ENCODE measurements around the gene MED9.

MED9 gene

DNA sequence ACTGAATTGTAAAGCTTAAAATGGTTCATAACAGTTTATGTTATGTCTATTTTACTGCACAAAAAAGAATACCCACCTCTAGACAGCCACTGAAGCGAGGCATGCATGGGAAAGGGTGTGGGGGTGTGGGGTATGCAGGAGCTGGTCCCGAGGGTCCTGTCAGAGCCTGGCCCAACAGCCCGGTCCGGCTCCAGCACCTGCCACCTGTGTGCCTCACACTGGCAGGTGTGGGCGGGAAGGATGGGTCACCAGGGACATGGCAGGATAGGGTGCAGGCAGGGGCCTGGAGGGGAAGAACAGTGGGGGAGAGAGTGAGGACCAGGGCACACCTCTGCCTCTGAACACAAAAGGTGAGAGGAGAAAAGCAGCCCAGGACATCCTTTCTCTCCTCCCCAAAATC is 42.2 kb downstream of the MED9 start:
- DNase-seq, result no peak

DNA sequence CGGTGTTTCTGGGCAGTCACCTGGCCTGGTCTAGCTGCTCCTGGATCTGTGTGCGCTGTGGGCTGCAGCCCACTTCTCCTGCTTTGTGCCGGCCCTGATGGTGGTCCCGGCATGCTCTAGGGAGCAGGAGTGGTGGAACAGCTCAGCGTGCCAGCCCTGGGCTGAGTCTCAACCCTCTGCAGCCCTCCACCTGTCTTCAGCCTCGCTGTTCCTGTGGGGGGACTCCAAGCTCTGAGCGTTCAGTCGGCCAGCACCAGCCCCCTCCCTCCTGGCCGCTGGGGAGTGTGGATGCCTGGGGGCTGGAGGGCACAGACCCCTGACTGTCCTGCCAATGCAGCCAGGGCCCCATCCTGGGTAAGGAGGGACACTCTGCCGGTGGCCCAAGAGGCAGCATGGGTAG is 43.1 kb downstream of the MED9 start:
- no peak for DNase-seq

DNA sequence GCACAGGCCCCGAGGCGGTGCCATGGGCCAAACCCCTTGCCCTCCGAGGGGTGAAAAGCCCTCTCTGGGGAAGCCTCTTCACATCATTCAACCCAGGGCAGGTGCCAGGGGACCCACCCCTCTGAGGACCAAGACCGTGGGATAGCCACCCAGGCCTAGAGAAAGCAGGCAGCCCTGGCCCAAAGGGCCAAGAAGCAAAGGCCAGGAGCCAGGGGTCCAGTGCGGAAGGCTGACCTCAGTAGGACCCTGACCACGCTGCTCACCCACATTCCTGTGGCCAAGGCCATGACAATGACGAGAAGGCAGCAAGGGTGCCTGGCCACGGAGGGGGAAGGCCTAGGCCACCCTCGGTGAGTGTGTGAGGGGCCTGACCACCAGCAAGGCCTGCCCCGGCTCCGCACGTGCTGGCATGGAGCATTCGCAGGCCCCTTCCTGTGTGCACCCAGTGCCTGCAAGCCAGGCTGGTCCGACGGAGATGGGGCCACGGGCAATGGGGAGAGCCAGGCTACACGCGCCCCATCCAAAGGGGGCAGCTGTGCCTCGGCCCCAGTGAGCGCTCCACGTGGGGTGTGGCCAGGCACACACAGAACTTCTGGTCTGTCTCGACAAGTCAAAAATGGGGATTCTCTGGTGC is 43.9 kb downstream of the MED9 start:
- no peak for DNase-seq

GRCh38 chr17:17523001-17523730 is 46.4 kb downstream of the MED9 start:
- DNase-seq, result no peak

GRCh38 chr17:17523731-17524490 is 47.1 kb downstream of the MED9 start:
- DNase-seq, result no peak

DNA sequence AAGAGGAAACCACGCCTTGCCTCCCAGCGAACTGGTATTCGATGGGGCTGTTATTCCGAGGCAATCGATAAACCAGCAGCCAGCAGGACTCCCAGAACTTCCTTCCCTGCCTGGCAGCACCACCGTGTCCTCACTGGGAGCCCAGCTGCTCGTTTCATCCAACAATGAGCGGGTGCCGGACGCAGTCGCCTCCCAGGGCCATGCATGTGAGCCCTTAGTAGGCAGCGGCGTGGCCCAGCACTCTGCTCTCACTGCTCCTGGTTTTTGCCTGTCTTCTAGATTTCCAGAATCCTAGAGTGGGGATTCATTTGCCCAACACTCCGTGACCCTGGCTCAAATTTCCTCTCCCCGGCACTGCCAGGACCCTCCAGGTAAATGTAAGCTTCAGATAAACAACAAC is 48.5 kb downstream of the MED9 start:
- no peak for DNase-seq

- no peak for DNase-seq
These were observed 49.2 kb downstream of the MED9 start for GRCh38 chr17:17525956-17526355.

DNA sequence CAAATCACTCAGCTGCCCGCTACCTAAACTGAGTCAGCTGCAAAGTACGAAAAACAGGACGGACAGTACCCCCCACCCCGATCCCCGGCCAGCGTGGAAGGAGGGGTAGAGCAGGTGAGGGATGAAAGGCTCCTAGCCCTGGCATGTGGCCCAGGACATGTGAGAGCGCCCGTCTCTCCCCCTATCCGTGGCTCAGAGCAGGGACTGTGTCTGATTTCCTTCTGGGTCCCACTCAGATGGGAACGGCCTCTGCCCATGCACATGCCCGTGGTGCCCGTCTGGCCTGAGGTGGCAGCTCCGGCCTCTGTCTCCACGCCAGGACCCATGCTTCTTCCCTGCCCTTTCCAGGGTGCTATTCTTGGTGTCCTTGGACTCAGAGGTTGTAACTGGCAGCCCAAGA is 49.6 kb downstream of the MED9 start:
- DNase-seq, result no peak

GRCh38 chr17:17527534-17527933 is 50.7 kb downstream of the MED9 start:
- DNase-seq, result no peak

GRCh38 chr17:17527956-17528500 is 51.2 kb downstream of the MED9 start:
- no peak for DNase-seq

GRCh38 chr17:17528696-17529652 is 52.2 kb downstream of the MED9 start:
- DNase-seq, result no peak

GRCh38 chr17:17531156-17531555 is 54.4 kb downstream of the MED9 start:
- no peak for DNase-seq

DNA sequence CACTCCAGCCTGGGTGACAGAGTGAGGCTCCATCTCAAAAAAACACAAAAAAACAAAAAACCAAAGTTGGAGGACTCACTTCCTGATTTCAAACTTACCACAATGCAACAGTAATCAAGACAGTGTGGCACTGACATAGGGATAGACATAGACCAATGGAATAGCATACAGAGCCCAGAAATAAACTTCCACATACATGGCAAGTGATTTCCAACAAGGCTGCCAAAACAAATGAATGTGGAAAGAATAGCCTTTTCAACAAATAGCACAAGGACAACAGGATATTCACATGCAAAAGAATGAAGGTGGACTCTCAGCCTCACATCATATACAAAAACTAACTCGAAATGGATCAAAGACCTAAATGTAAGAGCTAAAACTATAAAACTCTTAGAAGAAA is 56.2 kb downstream of the MED9 start:
- no peak for DNase-seq

GRCh38 chr17:17533901-17534441 is 57.2 kb downstream of the MED9 start:
- DNase-seq, result no peak

DNA sequence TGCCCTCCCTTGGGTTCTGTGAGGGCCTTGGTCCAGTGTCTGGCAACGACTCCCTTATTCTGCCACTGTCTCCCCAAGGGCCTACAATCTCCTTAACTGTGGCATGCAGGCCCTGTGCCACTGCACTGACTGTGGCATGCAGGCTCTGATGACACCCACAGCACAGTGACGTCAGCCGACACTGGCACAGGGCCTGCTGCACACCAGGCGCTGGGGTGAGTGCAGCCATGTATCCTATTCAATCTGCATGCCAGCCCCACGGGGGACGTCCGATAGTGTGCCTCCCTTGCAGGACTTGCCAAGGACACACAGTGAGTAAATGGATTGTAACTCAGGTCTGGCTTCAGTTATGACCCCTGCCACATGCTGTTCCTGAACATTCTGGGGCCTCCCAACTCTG is 59.2 kb downstream of the MED9 start:
- DNase-seq, result no peak

GRCh38 chr17:17536702-17537101 is 59.9 kb downstream of the MED9 start:
- no peak for DNase-seq

DNA sequence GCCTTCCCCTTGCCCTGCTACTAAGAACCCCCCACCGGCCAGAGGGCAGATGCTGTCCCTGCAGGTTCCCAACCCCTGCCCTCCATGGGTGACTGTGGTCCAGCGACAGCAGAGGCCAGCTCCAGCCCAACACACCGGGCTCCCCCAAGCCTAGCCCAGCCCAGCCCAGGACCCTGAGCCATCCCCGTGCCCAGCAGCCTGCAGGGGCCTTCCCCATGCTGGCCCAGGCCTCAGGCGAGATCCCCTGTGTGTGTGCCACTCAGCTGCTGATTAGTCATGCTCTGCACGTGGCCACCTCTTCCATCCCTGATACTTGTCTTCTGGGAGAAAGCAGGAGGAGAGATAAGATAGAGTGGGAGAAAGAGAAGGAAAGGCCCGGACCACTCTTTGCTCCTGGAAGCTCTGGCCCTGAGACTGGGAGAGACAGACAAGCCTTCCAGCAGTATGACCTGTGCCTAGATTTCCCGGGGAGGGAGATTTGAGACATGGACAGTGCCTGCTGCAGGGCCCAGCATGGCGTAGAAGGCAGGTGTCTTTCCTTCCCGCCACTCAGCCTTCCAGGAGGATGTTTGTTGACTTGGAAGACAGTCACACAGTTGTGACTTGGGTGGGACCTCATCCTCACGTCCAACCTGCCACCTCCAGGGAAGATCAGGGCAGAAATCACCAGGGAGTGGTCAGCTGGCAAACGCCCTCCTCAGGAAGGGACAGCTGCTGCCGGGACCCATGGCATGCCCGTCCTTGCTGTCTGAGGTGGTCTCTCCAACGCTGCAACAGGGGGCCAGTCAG is 60.7 kb downstream of the MED9 start:
- DNase-seq, result no peak

- no peak for DNase-seq
These were observed 61.9 kb downstream of the MED9 start for GRCh38 chr17:17538417-17539391.

- DNase-seq, result no peak
These were observed 62.8 kb downstream of the MED9 start for GRCh38 chr17:17539591-17539990.

DNA sequence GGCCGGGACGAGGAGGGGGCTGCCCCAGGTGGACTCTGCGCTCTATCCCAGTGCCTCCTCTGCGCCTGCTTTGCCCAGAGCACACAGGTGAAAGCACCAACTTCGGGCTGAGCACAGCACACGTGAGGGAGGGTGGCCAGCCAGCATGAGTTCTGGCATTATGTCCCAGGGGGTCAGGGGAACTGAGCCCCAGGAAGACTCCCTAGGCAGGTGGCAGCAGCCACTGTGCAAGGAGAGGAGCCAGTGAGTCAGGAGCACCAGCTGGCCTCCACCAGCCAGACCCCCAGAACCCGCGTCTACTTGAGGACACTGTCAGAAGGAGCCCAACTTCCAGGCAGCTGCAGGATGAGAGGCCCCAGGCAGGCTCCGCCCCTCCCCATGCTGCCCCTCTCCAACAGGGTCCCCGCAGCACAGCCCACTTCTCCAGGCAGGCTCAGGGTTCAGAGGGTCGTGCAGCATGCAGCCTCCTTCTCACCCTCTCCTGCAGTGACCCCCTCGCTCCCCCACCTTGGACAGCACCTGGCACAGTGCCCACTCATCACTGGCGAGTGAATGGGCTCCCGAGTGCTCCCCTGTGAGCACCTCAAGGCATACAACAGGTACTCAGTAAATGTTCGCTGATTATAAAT is 63.6 kb downstream of the MED9 start:
- no peak for DNase-seq
